GM12878 (cell line): ENCODE data around the gene OSBPL3.

Experiments used
- FOS ChIP-seq: IDR thresholded peaks from 3 replicates; pipeline ENCODE4 v1.6.1; 2011; ENCODE audit warnings: borderline replicate concordance; ENCODE audit not compliant: insufficient read length; ENCODE audit errors: extremely low read depth
- IKZF1 ChIP-seq: fragments of 450-650 bp; conservative IDR thresholded peaks from 2 replicates; pipeline ENCODE4 v1.6.1; 2017; ENCODE audit warnings: antibody characterized with exemption, mild to moderate bottlenecking
- PAX5 ChIP-seq: IDR thresholded peaks from 2 replicates; pipeline ENCODE4 v1.6.1; 2011; ENCODE audit warnings: low read depth, low read length, borderline replicate concordance
- POLR2A ChIP-seq: IDR thresholded peaks from 2 replicates; pipeline ENCODE4 v1.6.1; 2011; ENCODE audit warnings: low read depth, mild to moderate bottlenecking, low read length
- POLR2AphosphoS2 ChIP-seq: IDR thresholded peaks from 2 replicates; pipeline ENCODE4 v1.6.1; 2011; ENCODE audit warnings: low read depth, mild to moderate bottlenecking, low read length, improper control_type of control experiment, moderate library complexity
- POLR2AphosphoS5 ChIP-seq: IDR thresholded peaks from 2 replicates; pipeline ENCODE4 v1.6.1; 2011; ENCODE audit warnings: mild to moderate bottlenecking, low read length, inconsistent platforms
- SRF ChIP-seq, 2 experiments: IDR thresholded peaks; 2 replicates each; pipeline ENCODE4 v1.6.1; 2011; ENCODE audit warnings: low read depth in 2 of 2, low read length in 2 of 2, mild to moderate bottlenecking in 1 of 2, moderate library complexity in 1 of 2
- ZNF217 ChIP-seq: fragments of 450-650 bp; IDR thresholded peaks from 2 replicates; pipeline ENCODE4 v1.6.1; 2017; ENCODE audit warnings: antibody characterized with exemption, mild to moderate bottlenecking
- ZNF384 ChIP-seq: IDR thresholded peaks from 2 replicates; pipeline ENCODE4 v1.6.1; 2012; ENCODE audit warnings: low read depth, mild to moderate bottlenecking, low read length, improper control_type of control experiment, borderline replicate concordance
- TF ChIP-seq, protein P1 (sequence below), 3 experiments: IDR thresholded peaks in 2 of 3; conservative IDR thresholded peaks in 1 of 3; 2 replicates each; pipeline ENCODE4 v1.5.1; 2011; ENCODE audit warnings: low read depth in 3 of 3, low read length in 3 of 3, mild to moderate bottlenecking in 3 of 3, control low read depth in 2 of 3, moderate library complexity in 2 of 3, inconsistent platforms in 1 of 3, mixed read lengths in 1 of 3; ENCODE audit not compliant: control insufficient read depth in 2 of 3, insufficient read depth in 1 of 3; ENCODE audit errors: extremely low read depth in 1 of 3
- TF ChIP-seq, protein P2 (sequence below): fragments of 450-650 bp; formaldehyde crosslinking; IDR thresholded peaks from 2 replicates; pipeline ENCODE4 v1.5.0; 2022; ENCODE audit warnings: mild to moderate bottlenecking, missing genetic modification characterization
- TF ChIP-seq, protein P3 (sequence below): fragments of 450-650 bp; IDR thresholded peaks from 2 replicates; pipeline ENCODE4 v1.6.1; 2017; ENCODE audit warnings: mild to moderate bottlenecking, moderate library complexity

DNA sequence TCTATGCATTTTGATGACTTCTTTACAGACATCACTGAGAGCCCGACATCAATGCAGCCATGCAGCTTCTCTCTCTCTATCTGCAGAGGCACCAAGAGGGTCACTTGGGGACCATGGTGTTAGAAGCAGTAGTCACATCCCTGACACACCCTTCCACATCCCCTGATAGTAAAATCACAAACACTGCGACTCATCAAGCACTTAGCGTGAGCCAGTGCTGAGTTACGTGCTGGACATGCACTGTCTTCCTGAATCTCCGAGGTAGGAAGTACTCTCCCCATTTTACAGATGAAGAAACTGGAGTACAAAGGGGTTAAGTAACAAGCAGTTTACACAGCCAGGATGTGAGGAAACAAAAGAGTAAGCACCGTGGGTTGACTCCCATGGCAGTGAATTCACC lies 109.2 kb downstream of the OSBPL3 start:
- TF ChIP-seq IKZF1 (no peak), ZNF217 (no peak), PAX5 (no peak), FOS (no peak), ZNF384 (no peak), SRF (IDR thresholded peaks at IDR 0.05; ENCODE audit: low read depth in 2 of 2, low read length in 2 of 2) (no peak), POLR2A (no peak), POLR2AphosphoS2 (no peak), POLR2AphosphoS5 (no peak)
- TF ChIP-seq, protein P1, sequence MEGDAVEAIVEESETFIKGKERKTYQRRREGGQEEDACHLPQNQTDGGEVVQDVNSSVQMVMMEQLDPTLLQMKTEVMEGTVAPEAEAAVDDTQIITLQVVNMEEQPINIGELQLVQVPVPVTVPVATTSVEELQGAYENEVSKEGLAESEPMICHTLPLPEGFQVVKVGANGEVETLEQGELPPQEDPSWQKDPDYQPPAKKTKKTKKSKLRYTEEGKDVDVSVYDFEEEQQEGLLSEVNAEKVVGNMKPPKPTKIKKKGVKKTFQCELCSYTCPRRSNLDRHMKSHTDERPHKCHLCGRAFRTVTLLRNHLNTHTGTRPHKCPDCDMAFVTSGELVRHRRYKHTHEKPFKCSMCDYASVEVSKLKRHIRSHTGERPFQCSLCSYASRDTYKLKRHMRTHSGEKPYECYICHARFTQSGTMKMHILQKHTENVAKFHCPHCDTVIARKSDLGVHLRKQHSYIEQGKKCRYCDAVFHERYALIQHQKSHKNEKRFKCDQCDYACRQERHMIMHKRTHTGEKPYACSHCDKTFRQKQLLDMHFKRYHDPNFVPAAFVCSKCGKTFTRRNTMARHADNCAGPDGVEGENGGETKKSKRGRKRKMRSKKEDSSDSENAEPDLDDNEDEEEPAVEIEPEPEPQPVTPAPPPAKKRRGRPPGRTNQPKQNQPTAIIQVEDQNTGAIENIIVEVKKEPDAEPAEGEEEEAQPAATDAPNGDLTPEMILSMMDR (IDR thresholded peaks at IDR 0.05 in 2 of 3, conservative IDR thresholded peaks at IDR 0.05 in 1 of 3; ENCODE audit: control insufficient read depth in 2 of 3, extremely low read depth in 1 of 3, insufficient read depth in 1 of 3, low read depth in 3 of 3, low read length in 3 of 3): no peak
- TF ChIP-seq, protein P2, sequence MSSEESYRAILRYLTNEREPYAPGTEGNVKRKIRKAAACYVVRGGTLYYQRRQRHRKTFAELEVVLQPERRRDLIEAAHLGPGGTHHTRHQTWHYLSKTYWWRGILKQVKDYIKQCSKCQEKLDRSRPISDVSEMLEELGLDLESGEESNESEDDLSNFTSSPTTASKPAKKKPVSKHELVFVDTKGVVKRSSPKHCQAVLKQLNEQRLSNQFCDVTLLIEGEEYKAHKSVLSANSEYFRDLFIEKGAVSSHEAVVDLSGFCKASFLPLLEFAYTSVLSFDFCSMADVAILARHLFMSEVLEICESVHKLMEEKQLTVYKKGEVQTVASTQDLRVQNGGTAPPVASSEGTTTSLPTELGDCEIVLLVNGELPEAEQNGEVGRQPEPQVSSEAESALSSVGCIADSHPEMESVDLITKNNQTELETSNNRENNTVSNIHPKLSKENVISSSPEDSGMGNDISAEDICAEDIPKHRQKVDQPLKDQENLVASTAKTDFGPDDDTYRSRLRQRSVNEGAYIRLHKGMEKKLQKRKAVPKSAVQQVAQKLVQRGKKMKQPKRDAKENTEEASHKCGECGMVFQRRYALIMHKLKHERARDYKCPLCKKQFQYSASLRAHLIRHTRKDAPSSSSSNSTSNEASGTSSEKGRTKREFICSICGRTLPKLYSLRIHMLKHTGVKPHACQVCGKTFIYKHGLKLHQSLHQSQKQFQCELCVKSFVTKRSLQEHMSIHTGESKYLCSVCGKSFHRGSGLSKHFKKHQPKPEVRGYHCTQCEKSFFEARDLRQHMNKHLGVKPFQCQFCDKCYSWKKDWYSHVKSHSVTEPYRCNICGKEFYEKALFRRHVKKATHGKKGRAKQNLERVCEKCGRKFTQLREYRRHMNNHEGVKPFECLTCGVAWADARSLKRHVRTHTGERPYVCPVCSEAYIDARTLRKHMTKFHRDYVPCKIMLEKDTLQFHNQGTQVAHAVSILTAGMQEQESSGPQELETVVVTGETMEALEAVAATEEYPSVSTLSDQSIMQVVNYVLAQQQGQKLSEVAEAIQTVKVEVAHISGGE (CRISPR knock-in tag): no peak
- TF ChIP-seq, protein P3, sequence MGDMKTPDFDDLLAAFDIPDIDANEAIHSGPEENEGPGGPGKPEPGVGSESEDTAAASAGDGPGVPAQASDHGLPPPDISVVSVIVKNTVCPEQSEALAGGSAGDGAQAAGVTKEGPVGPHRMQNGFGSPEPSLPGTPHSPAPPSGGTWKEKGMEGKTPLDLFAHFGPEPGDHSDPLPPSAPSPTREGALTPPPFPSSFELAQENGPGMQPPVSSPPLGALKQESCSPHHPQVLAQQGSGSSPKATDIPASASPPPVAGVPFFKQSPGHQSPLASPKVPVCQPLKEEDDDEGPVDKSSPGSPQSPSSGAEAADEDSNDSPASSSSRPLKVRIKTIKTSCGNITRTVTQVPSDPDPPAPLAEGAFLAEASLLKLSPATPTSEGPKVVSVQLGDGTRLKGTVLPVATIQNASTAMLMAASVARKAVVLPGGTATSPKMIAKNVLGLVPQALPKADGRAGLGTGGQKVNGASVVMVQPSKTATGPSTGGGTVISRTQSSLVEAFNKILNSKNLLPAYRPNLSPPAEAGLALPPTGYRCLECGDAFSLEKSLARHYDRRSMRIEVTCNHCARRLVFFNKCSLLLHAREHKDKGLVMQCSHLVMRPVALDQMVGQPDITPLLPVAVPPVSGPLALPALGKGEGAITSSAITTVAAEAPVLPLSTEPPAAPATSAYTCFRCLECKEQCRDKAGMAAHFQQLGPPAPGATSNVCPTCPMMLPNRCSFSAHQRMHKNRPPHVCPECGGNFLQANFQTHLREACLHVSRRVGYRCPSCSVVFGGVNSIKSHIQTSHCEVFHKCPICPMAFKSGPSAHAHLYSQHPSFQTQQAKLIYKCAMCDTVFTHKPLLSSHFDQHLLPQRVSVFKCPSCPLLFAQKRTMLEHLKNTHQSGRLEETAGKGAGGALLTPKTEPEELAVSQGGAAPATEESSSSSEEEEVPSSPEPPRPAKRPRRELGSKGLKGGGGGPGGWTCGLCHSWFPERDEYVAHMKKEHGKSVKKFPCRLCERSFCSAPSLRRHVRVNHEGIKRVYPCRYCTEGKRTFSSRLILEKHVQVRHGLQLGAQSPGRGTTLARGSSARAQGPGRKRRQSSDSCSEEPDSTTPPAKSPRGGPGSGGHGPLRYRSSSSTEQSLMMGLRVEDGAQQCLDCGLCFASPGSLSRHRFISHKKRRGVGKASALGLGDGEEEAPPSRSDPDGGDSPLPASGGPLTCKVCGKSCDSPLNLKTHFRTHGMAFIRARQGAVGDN: no peak
